Iris pigment epithelial cell (primary cell): ENCODE measurements around the gene GALE.
"Not testable (repeated sequence)": the region's sequence is repeated elsewhere in the genome, so short reads cannot be mapped to it uniquely, and the experiment has no call there.

Experiments
- DNase-seq: peaks from one replicate; pipeline ENCODE4 v3.0.0-alpha.2; 2011; ENCODE audit warnings: low read depth

Gene GALE

GRCh38 chr1:23792151-23792945 is 8.2 kb downstream of the GALE start:
- DNase-seq, result no peak

- no peak for DNase-seq
Measured at GRCh38 chr1:23791516-23792047, 9.0 kb downstream of the GALE start.

- peak; percentile 92 for DNase-seq
Measured at GRCh38 chr1:23790696-23791515, 9.6 kb downstream of the GALE start, which contains the start of gene LYPLA2. LYPLA2 (plus strand) TSS chr1:23791145; CDS start chr1:23792683, 1,538 bp downstream.

GRCh38 chr1:23788695-23789094 is 11.9 kb downstream of the GALE start:
- no peak for DNase-seq

- no peak for DNase-seq
Measured at GRCh38 chr1:23787701-23788100, 12.9 kb downstream of the GALE start.

GRCh38 chr1:23784846-23785245 is 15.7 kb downstream of the GALE start:
- no peak for DNase-seq

GRCh38 chr1:23783141-23783540 is 17.4 kb downstream of the GALE start:
- not testable (repeated sequence) for DNase-seq

- DNase-seq, result peak; percentile 76
Measured at GRCh38 chr1:23779826-23780371, 20.7 kb downstream of the GALE start.

- peak; percentile 89 for DNase-seq
Measured at GRCh38 chr1:23777979-23778814, 22.4 kb downstream of the GALE start, which contains the start of gene PITHD1. PITHD1 (plus strand) TSS chr1:23778418; CDS start chr1:23778516, 98 bp downstream.

GRCh38 chr1:23776217-23776616 is 24.3 kb downstream of the GALE start:
- no peak for DNase-seq

GRCh38 chr1:23774174-23774880 is 26.2 kb downstream of the GALE start:
- no peak for DNase-seq

GRCh38 chr1:23772854-23773242 is 27.7 kb downstream of the GALE start:
- no peak for DNase-seq

GRCh38 chr1:23772049-23772853 is 28.3 kb downstream of the GALE start:
- DNase-seq, result peak; percentile 77

- no peak for DNase-seq
Measured at GRCh38 chr1:23768733-23769132, 31.8 kb downstream of the GALE start.

GRCh38 chr1:23763041-23763577 is 37.4 kb downstream of the GALE start:
- no peak for DNase-seq

- DNase-seq, result peak; percentile 49
Measured at GRCh38 chr1:23759277-23759676, 41.3 kb downstream of the GALE start.

- DNase-seq, result no peak
Measured at GRCh38 chr1:23757812-23758211, 42.7 kb downstream of the GALE start.

- DNase-seq, result peak; percentile 84
Measured at GRCh38 chr1:23756676-23757075, 43.9 kb downstream of the GALE start.

GRCh38 chr1:23752909-23753308 is 47.6 kb downstream of the GALE start:
- no peak for DNase-seq

GRCh38 chr1:23751815-23752200 is 48.7 kb downstream of the GALE start:
- no peak for DNase-seq
